NOMO-1 treated with DMSO at 0.1 percent for 48 hours (cell line): ENCODE data around the gene GDA.

ENCODE experiments used
- DNase-seq: peaks from one replicate; lab custom pipeline; 2025; ENCODE audit not compliant: unreplicated experiment; lab: John Stamatoyannopoulos, UW

The GDA gene

GRCh38 chr9:72149231-72149975 lies at the start of gene GDA:
Gene GDA (plus strand): TSS chr9:72149440. CDS start chr9:72149560, 120 bp downstream.
- DNase-seq: no peak

GRCh38 chr9:72102520-72102919 lies 46.7 kb upstream of the GDA start:
- no peak for DNase-seq

- no peak for DNase-seq
These were observed 36.2 kb upstream of the GDA start for GRCh38 chr9:72113056-72113455.

- DNase-seq: peak; percentile 15
These were observed 29.4 kb upstream of the GDA start for GRCh38 chr9:72119853-72120252.

GRCh38 chr9:72124947-72125346 lies 24.3 kb upstream of the GDA start:
- DNase-seq: no peak

GRCh38 chr9:72127753-72128152 lies 21.5 kb upstream of the GDA start:
- DNase-seq: no peak

- no peak for DNase-seq
These were observed 20.7 kb upstream of the GDA start for GRCh38 chr9:72128526-72128925.

GRCh38 chr9:72129271-72130156 lies 19.7 kb upstream of the GDA start:
- DNase-seq: no peak

- DNase-seq: no peak
These were observed 18.9 kb upstream of the GDA start for GRCh38 chr9:72130321-72130720.

- DNase-seq: no peak
These were observed 18.0 kb upstream of the GDA start for GRCh38 chr9:72131206-72131605.

- no peak for DNase-seq
These were observed 17.2 kb upstream of the GDA start for GRCh38 chr9:72132052-72132451.

- DNase-seq: no peak
These were observed 15.7 kb upstream of the GDA start for GRCh38 chr9:72133365-72134035.

- DNase-seq: peak; percentile 31
These were observed 14.4 kb upstream of the GDA start for GRCh38 chr9:72134801-72135200.

- DNase-seq: no peak
These were observed 11.4 kb upstream of the GDA start for GRCh38 chr9:72137697-72138365.

- DNase-seq: no peak
These were observed 10.0 kb upstream of the GDA start for GRCh38 chr9:72139226-72139625.

- DNase-seq: no peak
These were observed 8.7 kb upstream of the GDA start for GRCh38 chr9:72140586-72140985.

- no peak for DNase-seq
These were observed 7.8 kb upstream of the GDA start for GRCh38 chr9:72141484-72141883.

GRCh38 chr9:72144756-72145492 lies 4.3 kb upstream of the GDA start:
- no peak for DNase-seq

- DNase-seq: no peak
These were observed 3.3 kb upstream of the GDA start for GRCh38 chr9:72145733-72146505.

- DNase-seq: no peak
These were observed 1.6 kb upstream of the GDA start for GRCh38 chr9:72147676-72148075.
